Activated B cell treated with CpG ODN at 0.5 μM for 24 hours (primary cell): Measurements from ENCODE around the gene OLA1. TPM values are rescaled to one million over a fixed set of nuclear protein-coding genes. Genes with fewer than 3 reads are reported as not detected.

ENCODE experiments used
- ATAC-seq: fragments of 200-7000 bp; cut with Tn5 transposase; one replicate; pipeline ENCODE4 v1.10.0; 2021; ENCODE audit warnings: low read depth, mild to moderate bottlenecking, moderate library complexity
- CTCF ChIA-PET: fragments of 350-600 bp; sonication (Branson Sonifier 250); formaldehyde crosslinking; loops from one replicate; lab custom pipeline; 2021; ENCODE audit warnings: antibody characterized with exemption; lab: Charles Lee
- POLR2A ChIA-PET: fragments of 350-600 bp; sonication (Branson Sonifier 250); formaldehyde crosslinking; loops from one replicate; lab custom pipeline; 2021; ENCODE audit warnings: antibody characterized with exemption; lab: Charles Lee
- DNase-seq: peaks from one replicate; pipeline ENCODE4 v3.0.0; 2022
- H3K27ac Mint-ChIP-seq: one replicate; pipeline ENCODE4 v1.8.0; 2020; ENCODE audit warnings: mixed read lengths
- H3K27me3 Mint-ChIP-seq: one replicate; pipeline ENCODE4 v1.8.0; 2021; ENCODE audit warnings: mixed read lengths
- H3K36me3 Mint-ChIP-seq: one replicate; pipeline ENCODE4 v1.8.0; 2021; ENCODE audit warnings: low read depth, mixed read lengths
- H3K4me1 Mint-ChIP-seq: one replicate; pipeline ENCODE4 v1.8.0; 2021; ENCODE audit warnings: mixed read lengths
- H3K4me3 Mint-ChIP-seq: one replicate; pipeline ENCODE4 v1.8.0; 2020; ENCODE audit warnings: mild to moderate bottlenecking, mixed read lengths
- H3K9me3 Mint-ChIP-seq: one replicate; pipeline ENCODE4 v1.8.0; 2020; ENCODE audit warnings: mixed read lengths
- intact Hi-C: fragments of 100-400 bp; cut with micrococcal nuclease; formaldehyde crosslinking; loops from one replicate; pipeline ENCODE4 v1.15.1; 2024
- total RNA-seq: library from RNA; stranded (reverse); gene quantifications from 2 replicates; pipeline ENCODE4 v1.2.3, GENCODE V29; 2022
- TF ChIP-seq, protein P1 (sequence below): fragments of 200-600 bp; IDR thresholded peaks from one replicate; pipeline ENCODE4 v1.8.0; 2022; ENCODE audit warnings: antibody characterized with exemption, mild to moderate bottlenecking

OLA1 gene
- total RNA-seq, 1 donor from 2014 or later = 74.4 TPM

DNA sequence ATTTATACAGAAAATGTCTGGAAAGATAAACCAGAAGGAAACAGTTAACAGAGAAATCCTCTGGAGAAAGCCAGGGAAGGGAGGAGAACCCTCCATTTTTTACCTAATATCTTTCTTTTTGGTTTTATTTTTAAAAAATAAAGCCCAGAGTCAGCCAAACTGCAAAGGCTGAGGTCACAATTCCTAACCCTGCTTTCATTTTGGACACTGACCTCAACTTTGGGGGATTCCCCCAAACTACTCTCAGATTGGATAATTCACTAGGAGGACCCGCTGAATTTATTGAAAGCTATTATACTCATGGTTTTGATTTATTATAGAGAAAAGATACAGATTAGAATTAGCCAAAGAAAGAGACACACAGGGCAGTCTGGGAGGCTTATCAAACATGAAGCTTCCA, 189.9 kb downstream of the OLA1 start:
- CTCF ChIA-PET = no interaction called here
- TF ChIP-seq, protein P1, sequence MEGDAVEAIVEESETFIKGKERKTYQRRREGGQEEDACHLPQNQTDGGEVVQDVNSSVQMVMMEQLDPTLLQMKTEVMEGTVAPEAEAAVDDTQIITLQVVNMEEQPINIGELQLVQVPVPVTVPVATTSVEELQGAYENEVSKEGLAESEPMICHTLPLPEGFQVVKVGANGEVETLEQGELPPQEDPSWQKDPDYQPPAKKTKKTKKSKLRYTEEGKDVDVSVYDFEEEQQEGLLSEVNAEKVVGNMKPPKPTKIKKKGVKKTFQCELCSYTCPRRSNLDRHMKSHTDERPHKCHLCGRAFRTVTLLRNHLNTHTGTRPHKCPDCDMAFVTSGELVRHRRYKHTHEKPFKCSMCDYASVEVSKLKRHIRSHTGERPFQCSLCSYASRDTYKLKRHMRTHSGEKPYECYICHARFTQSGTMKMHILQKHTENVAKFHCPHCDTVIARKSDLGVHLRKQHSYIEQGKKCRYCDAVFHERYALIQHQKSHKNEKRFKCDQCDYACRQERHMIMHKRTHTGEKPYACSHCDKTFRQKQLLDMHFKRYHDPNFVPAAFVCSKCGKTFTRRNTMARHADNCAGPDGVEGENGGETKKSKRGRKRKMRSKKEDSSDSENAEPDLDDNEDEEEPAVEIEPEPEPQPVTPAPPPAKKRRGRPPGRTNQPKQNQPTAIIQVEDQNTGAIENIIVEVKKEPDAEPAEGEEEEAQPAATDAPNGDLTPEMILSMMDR = no peak
- Mint-ChIP-seq H3K27me3 (peaks cover 5% of the 10 kb centered on the region), H3K4me3 (no peak overlapping the region), H3K9me3 (peaks cover 14% of the 10 kb centered on the region), H3K27ac (no peak overlapping the region), H3K36me3 (no peaks in the 10 kb centered on the region), H3K4me1 (peaks cover 4% of the 10 kb centered on the region)
- ATAC-seq = no peak
- POLR2A ChIA-PET = no interaction called here
- intact Hi-C loops = no loop called here
- DNase-seq = no peak

DNA sequence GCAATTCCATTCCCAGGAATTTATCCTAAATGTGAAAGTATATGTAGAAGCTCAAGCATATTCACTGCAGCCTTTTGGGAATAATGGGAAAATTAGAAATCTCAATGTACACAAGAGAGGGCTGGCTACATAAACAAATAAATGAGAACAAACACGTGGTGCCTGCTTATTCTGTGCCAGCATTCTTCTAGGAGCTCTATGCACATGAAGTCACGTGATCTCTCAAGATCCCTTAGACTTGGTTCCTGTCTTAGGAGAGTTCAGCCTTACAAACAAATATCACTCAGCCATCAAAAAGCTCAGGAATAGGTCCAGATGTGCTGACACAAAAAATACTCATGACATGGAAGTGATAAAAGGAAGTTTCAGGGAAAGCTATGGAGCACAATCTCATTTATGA, 190.3 kb downstream of the OLA1 start:
- ChIA-PET POLR2A (no interaction called here), CTCF (no interaction called here)
- H3K9me3 Mint-ChIP-seq = peaks cover 14% of the 10 kb centered on the region
- no peak for DNase-seq
- ATAC-seq = no peak
- H3K36me3 Mint-ChIP-seq = no peaks in the 10 kb centered on the region
- H3K27ac Mint-ChIP-seq = no peak overlapping the region
- TF ChIP-seq, protein P1 = no peak
- H3K27me3 Mint-ChIP-seq = peaks cover 5% of the 10 kb centered on the region
- intact Hi-C loops = no loop called here
- H3K4me1 Mint-ChIP-seq = peaks cover 4% of the 10 kb centered on the region
- no peak overlapping the region for H3K4me3 Mint-ChIP-seq

DNA sequence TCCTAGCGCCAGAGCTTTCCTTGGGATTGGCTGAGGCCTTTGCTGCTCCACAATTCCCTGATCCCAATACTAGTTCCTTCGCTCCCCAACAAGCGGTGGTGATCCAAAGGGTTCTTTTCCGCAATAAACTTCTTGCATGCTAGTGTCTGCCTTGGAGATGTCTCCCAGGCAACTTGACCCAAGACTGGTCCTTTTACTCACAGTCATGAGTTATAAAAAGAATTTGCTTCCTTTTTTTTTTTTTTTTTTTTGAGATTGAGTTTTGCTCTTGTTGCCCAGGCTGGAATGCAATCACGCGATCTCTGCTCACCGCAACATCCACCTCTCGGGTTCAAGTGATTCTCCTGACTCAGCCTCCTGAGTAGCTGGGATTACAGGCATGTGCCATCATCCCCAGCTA, 193.4 kb downstream of the OLA1 start:
- TF ChIP-seq, protein P1 = no peak
- Mint-ChIP-seq H3K9me3 (peaks cover 14% of the 10 kb centered on the region), H3K4me1 (peaks cover 4% of the 10 kb centered on the region), H3K4me3 (no peak overlapping the region), H3K36me3 (no peaks in the 10 kb centered on the region), H3K27ac (no peak overlapping the region), H3K27me3 (peaks cover 5% of the 10 kb centered on the region)
- DNase-seq (no peak), ATAC-seq (no peak)
- CTCF ChIA-PET = no interaction called here
- POLR2A ChIA-PET = no interaction called here
- intact Hi-C loops = no loop called here

DNA sequence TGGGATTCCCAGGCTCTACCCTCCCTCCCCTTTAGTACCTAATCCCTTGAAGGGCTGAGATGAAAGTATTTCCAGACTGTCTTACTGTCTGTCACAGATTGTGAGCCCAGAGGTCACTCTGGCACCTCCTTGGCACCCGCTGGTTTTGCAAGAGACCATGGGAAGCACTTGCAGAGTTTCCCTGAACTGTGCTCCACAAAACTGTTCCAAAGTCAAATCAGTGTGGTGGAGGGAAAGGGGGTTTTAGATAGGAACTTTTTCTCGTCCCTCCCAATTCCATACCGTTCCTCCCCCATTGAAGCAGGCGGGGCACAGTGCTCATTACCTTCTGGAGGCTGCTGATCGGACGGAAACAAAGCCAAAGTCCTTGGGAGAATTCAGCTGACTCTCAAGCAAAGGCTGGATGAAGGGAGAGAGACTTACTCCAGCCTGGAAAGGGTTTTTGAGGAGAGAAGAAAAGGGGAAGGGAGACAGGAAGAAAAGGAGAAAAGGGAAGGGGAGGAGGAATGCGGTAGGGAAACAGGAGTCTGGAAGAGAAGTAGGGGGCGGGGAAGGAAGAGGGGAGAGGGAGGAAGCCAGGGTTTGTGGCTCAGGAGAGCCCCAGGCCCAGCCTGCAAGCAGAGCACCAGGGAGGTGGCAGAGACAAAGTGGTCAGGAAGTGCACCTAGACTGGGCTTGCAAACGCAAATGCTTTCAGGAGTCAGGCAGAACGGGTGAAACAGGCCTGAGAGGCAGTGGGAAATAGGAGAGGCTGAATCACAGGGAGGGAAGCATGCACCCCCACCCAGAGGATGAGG, 194.8 kb downstream of the OLA1 start:
- CTCF ChIA-PET = no interaction called here
- peaks cover 5% of the 10 kb centered on the region for H3K27me3 Mint-ChIP-seq
- no peak for ATAC-seq

DNA sequence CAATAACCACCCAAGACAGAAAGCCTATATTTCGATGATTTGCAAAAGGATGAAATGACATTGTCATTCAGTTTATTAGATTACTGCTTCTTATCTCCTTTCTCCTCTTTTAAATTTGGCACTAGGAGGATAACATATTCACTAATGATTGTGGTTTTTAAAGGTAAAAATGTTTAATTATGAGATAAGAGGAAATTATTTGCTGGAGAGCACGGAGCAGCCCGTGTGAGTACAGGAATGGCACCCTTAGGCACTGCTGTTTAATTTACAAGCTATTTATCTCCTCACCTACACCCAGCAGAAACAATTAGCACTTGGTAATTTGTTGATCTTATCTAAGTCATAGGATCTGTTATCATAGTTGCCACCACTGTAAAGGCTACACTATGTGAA, 195.8 kb downstream of the OLA1 start:
- H3K9me3 Mint-ChIP-seq = no peaks in the 10 kb centered on the region
- POLR2A ChIA-PET = no interaction called here
- H3K36me3 Mint-ChIP-seq = no peaks in the 10 kb centered on the region
- H3K4me3 Mint-ChIP-seq = no peak overlapping the region
- intact Hi-C loops = no loop called here
- CTCF ChIA-PET = no interaction called here
- no peak for DNase-seq
- no peaks in the 10 kb centered on the region for H3K4me1 Mint-ChIP-seq
- H3K27me3 Mint-ChIP-seq = peaks cover 5% of the 10 kb centered on the region
- TF ChIP-seq, protein P1 = no peak
- no peak overlapping the region for H3K27ac Mint-ChIP-seq
- no peak for ATAC-seq

More for the DNA sequence above, 194.8 kb downstream of the OLA1 start:
- Mint-ChIP-seq H3K4me3 (no peak overlapping the region), H3K27ac (no peak overlapping the region), H3K4me1 (no peaks in the 10 kb centered on the region), H3K36me3 (no peaks in the 10 kb centered on the region), H3K9me3 (peaks cover 3% of the 10 kb centered on the region)
- no peak for DNase-seq
- TF ChIP-seq, protein P1 = no peak
- POLR2A ChIA-PET = no interaction called here
- intact Hi-C loops = no loop called here
